HepG2 (cell line): ENCODE data around the gene ZNF281. TPM values are rescaled to one million over a fixed set of nuclear protein-coding genes. Genes with fewer than 3 reads are reported as not detected.

Source experiments
- ATAC-seq: fragments of 200-7000 bp; cut with Tn5 transposase; 3 replicates; pipeline ENCODE4 v1.9.1; 2020; ENCODE audit warnings: mild to moderate bottlenecking, moderate library complexity
- BruUV-seq: library from RNA; stranded (reverse); fragments of 400-500 nt; replicated peaks from 2 replicates; lab custom pipeline; 2021; lab: Mats Ljungman, UMichigan
- CTCF ChIA-PET: fragments of 300-600 bp; formaldehyde crosslinking; extraction: SDS; loops from one replicate; lab custom pipeline; 2021; ENCODE audit warnings: low total read pairs, inconsistent platforms, low intra/inter-chr PET ratio; lab: Yijun Ruan, JAX
- POLR2A ChIA-PET: fragments of 350-600 bp; sonication (Branson Sonifier 250); formaldehyde crosslinking; loops from one replicate; lab custom pipeline; 2020; ENCODE audit warnings: antibody characterized with exemption, inconsistent platforms; lab: Yijun Ruan, JAX
- DNase-seq: peaks from one replicate; pipeline ENCODE4 v3.0.0-alpha.2; 2015; ENCODE audit warnings: low spot score
- FAIRE-seq: peaks from 3 replicates; lab custom pipeline; 2011; peaks lifted over from hg19 to GRCh38; lab: Jason Lieb, UNC
- H2AFZ ChIP-seq: one replicate; pipeline ENCODE4 v1.6.1; 2011; ENCODE audit warnings: low read length, inconsistent platforms
- H3K27ac ChIP-seq: fragments of 300-600 bp; 3 replicates; pipeline ENCODE4 v1.8.0; 2011; ENCODE audit warnings: mixed run types, mild to moderate bottlenecking, mixed read lengths, low read length, inconsistent platforms; ENCODE audit not compliant: insufficient read depth; ENCODE audit errors: extremely low read length
- H3K27me3 ChIP-seq, 2 experiments: fragments of 200-600 bp in 1 of 2; 2 replicates in 1 of 2; 3 replicates in 1 of 2; pipeline versions ENCODE4 v1.6.0 to v1.8.0; 2011; ENCODE audit warnings: low read length in 2 of 2, mild to moderate bottlenecking in 2 of 2, moderate library complexity in 2 of 2, inconsistent platforms in 1 of 2; ENCODE audit not compliant: insufficient read depth in 2 of 2, control insufficient read depth in 1 of 2
- H3K36me3 ChIP-seq, 2 experiments: fragments of 200-600 bp in 1 of 2; replicated peaks in 1 of 2; 2 replicates in 1 of 2; 3 replicates in 1 of 2; pipeline versions ENCODE4 v1.5.1 to v1.8.0; 2011; ENCODE audit warnings: low read length in 2 of 2, inconsistent platforms in 1 of 2; ENCODE audit not compliant: insufficient read depth in 2 of 2, control insufficient read depth in 1 of 2
- H3K4me1 ChIP-seq: 2 replicates; pipeline ENCODE4 v1.5.1; 2012; ENCODE audit warnings: low read length, inconsistent platforms; ENCODE audit not compliant: insufficient read depth
- H3K4me2 ChIP-seq: 2 replicates; pipeline ENCODE4 v1.6.0; 2011; ENCODE audit warnings: low read depth, low read length, inconsistent platforms
- H3K4me3 ChIP-seq, 3 experiments: fragments of 200-600 bp in 1 of 3; sonication (generic), shearing (Covaris generic) in 1 of 3; replicated peaks in 1 of 3; 2 replicates each; pipeline ENCODE4 v1.5.1; 2011 to 2016; ENCODE audit warnings: low read length in 3 of 3, inconsistent platforms in 2 of 3, low read depth in 2 of 3, mild to moderate bottlenecking in 2 of 3, control low read depth in 1 of 3, mixed read lengths in 1 of 3; ENCODE audit not compliant: insufficient read depth in 1 of 3
- H3K79me2 ChIP-seq: one replicate; pipeline ENCODE4 v1.6.1; 2011; ENCODE audit warnings: low read length, inconsistent platforms; ENCODE audit not compliant: insufficient read depth
- H3K9ac ChIP-seq: 2 replicates; pipeline ENCODE4 v1.6.0; 2011; ENCODE audit warnings: mild to moderate bottlenecking, low read depth, low read length, inconsistent platforms; ENCODE audit not compliant: insufficient read depth
- H3K9me3 ChIP-seq: 2 replicates; pipeline ENCODE4 v1.5.1; 2012; ENCODE audit warnings: mild to moderate bottlenecking, low read length
- H4K20me1 ChIP-seq: 2 replicates; pipeline ENCODE4 v1.6.0; 2011; ENCODE audit warnings: inconsistent platforms, mild to moderate bottlenecking, low read length, moderate library complexity; ENCODE audit not compliant: insufficient read depth
- ARID5B ChIP-seq: IDR thresholded peaks from 2 replicates; pipeline ENCODE4 v1.4.0; 2020; ENCODE audit warnings: mild to moderate bottlenecking, missing genetic modification reagents
- CBX1 ChIP-seq: IDR thresholded peaks from one replicate; pipeline ENCODE4 v1.6.1; 2016; ENCODE audit warnings: antibody characterized with exemption, low read depth
- GLI4 ChIP-seq: sonication (generic); formaldehyde crosslinking; IDR thresholded peaks from 2 replicates; pipeline ENCODE4 v1.5.1; 2020; ENCODE audit warnings: missing genetic modification reagents, mild to moderate bottlenecking, moderate library complexity, borderline replicate concordance
- MXD1 ChIP-seq: sonication (generic); formaldehyde crosslinking; IDR thresholded peaks from 2 replicates; pipeline ENCODE4 v1.4.0; 2020; ENCODE audit warnings: mild to moderate bottlenecking, missing genetic modification reagents
- NFIB ChIP-seq: sonication (generic); formaldehyde crosslinking; IDR thresholded peaks from 2 replicates; pipeline ENCODE4 v1.9.0; 2021; ENCODE audit warnings: missing genetic modification reagents, mild to moderate bottlenecking, borderline replicate concordance
- PTBP1 ChIP-seq: fragments of 200-400 bp; formaldehyde crosslinking; IDR thresholded peaks from 2 replicates; pipeline ENCODE4 v1.6.1; 2018; ENCODE audit warnings: low read length, low read depth; ENCODE audit not compliant: poor library complexity, severe bottlenecking
- REST ChIP-seq, 2 experiments: IDR thresholded peaks; 2 replicates each; pipeline ENCODE4 v1.6.1; 2011 to 2012; ENCODE audit warnings: low read length in 2 of 2, borderline replicate concordance in 1 of 2, low read depth in 1 of 2, mild to moderate bottlenecking in 1 of 2, moderate library complexity in 1 of 2
- ZFP36L2 ChIP-seq: sonication (generic); formaldehyde crosslinking; IDR thresholded peaks from 2 replicates; pipeline ENCODE4 v1.4.0; 2020; ENCODE audit warnings: missing genetic modification reagents
- ZNF264 ChIP-seq: sonication (generic); formaldehyde crosslinking; IDR thresholded peaks from 2 replicates; pipeline ENCODE4 v1.4.0; 2020; ENCODE audit warnings: missing genetic modification reagents
- ZNF446 ChIP-seq: sonication (generic); formaldehyde crosslinking; IDR thresholded peaks from 2 replicates; pipeline ENCODE4 v1.5.0; 2020; ENCODE audit warnings: mild to moderate bottlenecking, missing genetic modification reagents
- ZNF83 ChIP-seq: sonication (generic); formaldehyde crosslinking; IDR thresholded peaks from 2 replicates; pipeline ENCODE4 v1.4.0; 2020; ENCODE audit warnings: missing genetic modification reagents, mild to moderate bottlenecking, borderline replicate concordance
- WGBS: methylation state at CpG from one replicate; pipeline ENCODE4 v1.1.6; 2017; ENCODE audit warnings: low lambda C conversion rate; 5-methylcytosine and 5-hydroxymethylcytosine counted together
- in situ Hi-C: cut with HindIII; loops from 2 replicates; pipeline ENCODE4 v1.10.0; 2017; ENCODE audit warnings: low pct_unique_long_range_greater_than_20kb; ENCODE audit not compliant: extremely low pct_ligation_motif_present
- intact Hi-C: fragments of 100-400 bp; cut with micrococcal nuclease; formaldehyde crosslinking; loops from one replicate; pipeline ENCODE4 v1.10.0; 2022; ENCODE audit not compliant: unreplicated experiment
- polyA plus RNA-seq, 8 experiments: library from polyadenylated mRNA; depleted of rRNA in 3 of 8; stranded (reverse) in 7 of 8; unstranded in 1 of 8; fragments of >200 nt; fragmentation: Illumina TruSeq in 4 of 8; extraction: Trizol in 4 of 8; gene quantifications; 2 replicates each; pipeline versions ENCODE4 v1.2.1 to v1.2.3, GENCODE V29; 2011 to 2016; ENCODE audit warnings: low read depth in 4 of 8, missing spikeins in 1 of 8, mixed read lengths in 1 of 8; ENCODE audit not compliant: insufficient read depth in 1 of 8
- total RNA-seq, 5 experiments: library from RNA; depleted of rRNA; stranded (reverse); fragments of >200 nt; fragmentation: Illumina TruSeq; extraction: Trizol; gene quantifications; 2 replicates each; pipeline ENCODE4 v1.2.3, GENCODE V29; 2016; ENCODE audit warnings: low read depth in 1 of 5
- TF ChIP-seq, protein P1 (sequence below): sonication (generic); formaldehyde crosslinking; conservative IDR thresholded peaks from 2 replicates; pipeline ENCODE4 v1.8.1; 2023; ENCODE audit warnings: missing genetic modification reagents

Gene ZNF281
- total and polyA plus RNA-seq, 2 of the 13 experiments (the other 11 are each of a cell fraction or from before 2014, with no cell fraction given): 7.7 to 20.6 TPM

- TF ChIP-seq ZNF446 (CRISPR knock-in tag) (no peak), NFIB (CRISPR knock-in tag) (no peak), REST (IDR thresholded peaks at IDR 0.05; ENCODE audit: borderline replicate concordance in 1 of 2, low read depth in 1 of 2, low read length in 2 of 2) (no peak), CBX1 (no peak), ZNF264 (CRISPR knock-in tag) (no peak), PTBP1 (no peak), ZNF83 (CRISPR knock-in tag) (no peak), ZFP36L2 (no peak), ARID5B (CRISPR knock-in tag) (no peak), GLI4 (CRISPR knock-in tag) (no peak), MXD1 (CRISPR knock-in tag) (no peak)
- TF ChIP-seq, protein P1, sequence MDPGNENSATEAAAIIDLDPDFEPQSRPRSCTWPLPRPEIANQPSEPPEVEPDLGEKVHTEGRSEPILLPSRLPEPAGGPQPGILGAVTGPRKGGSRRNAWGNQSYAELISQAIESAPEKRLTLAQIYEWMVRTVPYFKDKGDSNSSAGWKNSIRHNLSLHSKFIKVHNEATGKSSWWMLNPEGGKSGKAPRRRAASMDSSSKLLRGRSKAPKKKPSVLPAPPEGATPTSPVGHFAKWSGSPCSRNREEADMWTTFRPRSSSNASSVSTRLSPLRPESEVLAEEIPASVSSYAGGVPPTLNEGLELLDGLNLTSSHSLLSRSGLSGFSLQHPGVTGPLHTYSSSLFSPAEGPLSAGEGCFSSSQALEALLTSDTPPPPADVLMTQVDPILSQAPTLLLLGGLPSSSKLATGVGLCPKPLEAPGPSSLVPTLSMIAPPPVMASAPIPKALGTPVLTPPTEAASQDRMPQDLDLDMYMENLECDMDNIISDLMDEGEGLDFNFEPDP (CRISPR knock-in tag): no peak
- H3K79me2 ChIP-seq: no peaks in the 10 kb centered on the region
- DNase-seq: no peak
- BruUV-seq: no TSS peak
- in situ Hi-C loops (no loop called here), intact Hi-C loops (no loop called here)
- H3K4me3 ChIP-seq: no peak overlapping the region
- no peak for ATAC-seq
- no peaks in the 10 kb centered on the region for H4K20me1 ChIP-seq
- H2AFZ ChIP-seq: no peak overlapping the region
- no peak overlapping the region for H3K9ac ChIP-seq
- H3K36me3 ChIP-seq: no peaks in the 10 kb centered on the region
- ChIA-PET CTCF (no interaction called here), POLR2A (no interaction called here)
- H3K4me2 ChIP-seq: no peak overlapping the region
- FAIRE-seq: no peak
- no peaks in the 10 kb centered on the region for H3K27me3 ChIP-seq
- no peak overlapping the region for H3K27ac ChIP-seq
- H3K9me3 ChIP-seq: no peaks in the 10 kb centered on the region
- H3K4me1 ChIP-seq: peaks cover 7% of the 10 kb centered on the region; the same call in 1 of the 2 replicates
- 66% methylated on average over 1 of the region's 1 CpG for WGBS
Observed at GRCh38 chr1:200438911-200439310, 29.1 kb upstream of the ZNF281 start.
